NCI-H526 treated with DMSO at 0.1 percent for 48 hours (cell line): ENCODE results near the gene FAM168B.

ENCODE experiments used
- DNase-seq: peaks from one replicate; lab custom pipeline; 2025; lab: John Stamatoyannopoulos, UW

Gene FAM168B

GRCh38 chr2:131039908-131040660 is 53.2 kb downstream of the FAM168B start:
- DNase-seq, result no peak

DNA sequence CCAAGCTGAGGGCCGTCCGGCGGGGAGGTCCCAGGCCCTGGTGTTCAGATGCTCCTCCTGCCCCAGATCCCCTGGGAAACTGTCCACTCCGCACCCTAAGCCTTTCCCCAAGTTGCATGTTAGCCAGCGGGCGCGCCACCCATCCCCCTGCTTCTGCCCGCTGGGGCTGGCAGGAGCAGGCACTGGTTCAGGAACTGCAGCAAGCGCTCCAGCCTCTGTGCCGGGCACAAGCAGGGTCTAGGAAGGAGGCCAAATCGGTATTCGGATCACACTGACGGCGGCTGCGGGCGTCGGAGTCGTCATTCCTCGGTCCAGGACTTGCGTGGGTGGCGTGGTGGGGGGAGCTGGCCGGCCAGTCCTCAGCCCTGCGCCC is 53.7 kb downstream of the FAM168B start:
- DNase-seq, result no peak

DNA sequence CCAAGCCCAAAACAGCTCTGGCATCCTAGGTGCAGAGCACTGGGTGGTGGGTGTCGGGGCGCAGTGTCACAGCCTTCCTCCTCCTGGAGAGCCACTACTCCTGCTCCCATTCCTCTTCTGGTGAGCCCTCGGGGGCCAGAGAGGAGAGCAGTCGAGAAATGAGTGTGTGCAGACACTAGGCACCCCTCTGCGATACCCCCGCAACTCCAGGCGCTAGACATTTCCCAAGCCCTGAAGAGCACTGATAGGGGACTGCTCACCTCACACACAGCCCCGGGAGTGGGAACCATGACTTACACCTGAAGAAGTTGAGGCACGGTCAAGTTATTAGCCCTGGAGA is 54.2 kb downstream of the FAM168B start:
- no peak for DNase-seq

DNA sequence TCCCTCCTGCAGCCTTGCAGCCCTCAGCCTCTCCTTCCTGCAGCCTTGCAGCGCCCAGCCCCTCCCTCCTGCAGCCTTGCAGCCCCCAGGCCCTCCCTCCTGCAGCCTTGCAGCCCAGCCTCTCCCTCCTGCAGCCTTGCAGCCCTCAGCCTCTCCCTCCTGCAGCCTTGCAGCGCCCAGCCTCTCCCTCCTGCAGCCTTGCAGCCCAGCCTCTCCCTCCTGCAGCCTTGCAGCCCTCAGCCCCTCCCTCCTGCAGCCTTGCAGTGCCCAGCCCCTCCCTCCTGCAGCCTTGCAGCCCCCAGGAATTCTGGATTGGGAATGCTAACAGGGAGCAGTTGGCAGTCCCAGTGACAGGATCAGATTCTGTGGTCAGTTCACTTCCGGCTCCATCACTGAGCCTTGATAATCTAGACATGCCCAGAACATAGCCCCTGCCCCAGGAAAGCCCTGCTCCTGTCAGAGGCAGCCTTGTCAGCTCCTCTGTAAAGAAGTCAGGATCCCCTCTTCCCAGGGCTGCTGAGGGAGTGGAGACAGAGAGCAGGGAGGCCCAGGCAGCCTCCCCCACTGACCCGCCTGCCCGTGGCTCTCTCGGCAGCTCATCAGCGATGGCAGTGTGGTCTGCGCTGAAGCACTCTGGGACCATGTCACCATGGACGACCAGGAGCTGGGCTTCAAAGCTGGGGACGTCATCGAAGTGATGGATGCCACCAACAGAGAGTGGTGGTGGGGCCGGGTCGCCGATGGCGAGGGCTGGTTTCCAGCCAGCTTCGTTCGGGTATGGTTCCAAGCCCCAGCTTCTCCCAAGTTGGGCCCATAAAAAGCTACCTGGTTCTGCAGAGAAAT is 54.8 kb downstream of the FAM168B start:
- DNase-seq, result no peak

- no peak for DNase-seq
Observed at GRCh38 chr2:131037398-131038257, 55.6 kb downstream of the FAM168B start.

- no peak for DNase-seq
Observed at GRCh38 chr2:131036696-131037397, 56.4 kb downstream of the FAM168B start.

- DNase-seq, result no peak
Observed at GRCh38 chr2:131036269-131036668, 57.0 kb downstream of the FAM168B start.

DNA sequence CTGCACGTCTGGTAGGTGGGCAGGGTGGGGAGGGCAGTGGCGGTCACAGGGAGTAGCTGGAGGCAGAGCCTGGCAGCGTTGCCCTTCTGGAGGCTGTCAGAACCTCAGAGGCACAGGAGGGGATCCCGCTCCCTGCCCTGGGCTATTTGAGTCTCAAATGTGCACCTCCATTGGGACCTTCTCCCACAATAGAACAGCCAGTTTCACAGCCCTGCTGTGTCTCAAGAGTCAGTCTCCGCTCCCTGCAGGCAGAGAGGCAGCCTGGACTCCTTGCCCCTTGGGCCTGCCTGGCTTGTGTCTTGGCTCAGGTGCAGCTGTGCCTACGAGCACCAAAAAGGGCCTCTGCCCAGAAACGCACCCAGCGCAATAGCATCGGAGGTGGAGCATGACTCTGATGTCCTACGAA is 57.4 kb downstream of the FAM168B start:
- DNase-seq, result no peak

GRCh38 chr2:131035112-131035825 is 58.0 kb downstream of the FAM168B start:
- no peak for DNase-seq

- no peak for DNase-seq
Observed at GRCh38 chr2:131034122-131035051, 58.9 kb downstream of the FAM168B start.

- DNase-seq, result no peak
Observed at GRCh38 chr2:131033786-131034121, 59.5 kb downstream of the FAM168B start.

GRCh38 chr2:131032393-131032836 is 60.8 kb downstream of the FAM168B start:
- no peak for DNase-seq

- DNase-seq, result no peak
Observed at GRCh38 chr2:131031875-131032274, 61.4 kb downstream of the FAM168B start.

DNA sequence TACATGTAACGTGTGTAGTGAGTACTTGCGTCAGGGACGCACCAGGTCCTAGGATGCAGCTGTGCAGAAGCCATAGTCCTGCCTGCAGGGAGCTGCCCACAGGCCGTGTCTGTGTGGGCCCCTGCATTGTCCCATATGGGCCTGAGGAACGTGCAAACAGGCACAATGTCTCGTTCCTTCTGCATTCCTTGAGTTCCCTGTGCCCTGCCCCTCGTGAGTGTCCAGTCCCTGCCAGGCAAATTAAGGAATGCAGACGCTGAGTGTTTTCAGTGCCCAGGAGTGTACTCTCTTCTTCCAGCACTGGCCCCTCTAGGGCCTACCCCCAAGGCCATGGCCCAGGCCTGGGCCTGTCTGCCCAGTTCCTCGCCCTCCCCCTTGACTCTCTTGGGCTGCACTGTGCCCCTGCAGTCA is 61.8 kb downstream of the FAM168B start:
- no peak for DNase-seq

GRCh38 chr2:131030478-131030971 is 62.7 kb downstream of the FAM168B start:
- peak; percentile 24 for DNase-seq

GRCh38 chr2:131029812-131030211 is 63.4 kb downstream of the FAM168B start:
- DNase-seq, result no peak

GRCh38 chr2:131027566-131028528 is 65.4 kb downstream of the FAM168B start:
- no peak for DNase-seq

- no peak for DNase-seq
Observed at GRCh38 chr2:131026919-131027318, 66.3 kb downstream of the FAM168B start.

DNA sequence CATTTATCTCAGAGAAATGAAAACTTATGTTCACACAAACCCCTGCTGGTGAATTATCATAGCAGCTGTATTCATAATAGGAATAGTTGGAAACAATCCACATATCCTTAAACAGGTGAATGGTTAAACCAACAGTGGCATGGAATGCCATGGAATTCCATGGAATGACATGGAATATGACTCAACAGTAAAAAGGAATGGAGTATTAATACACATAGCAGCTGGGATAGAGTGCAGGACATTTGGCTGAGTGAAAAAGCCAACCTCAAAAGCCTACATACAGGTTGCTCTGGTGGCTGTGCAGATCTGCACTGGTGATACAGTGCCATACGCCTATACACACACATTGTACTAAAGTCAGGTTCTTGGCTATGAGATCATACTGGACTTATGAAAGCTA is 69.5 kb downstream of the FAM168B start:
- no peak for DNase-seq
